Mammary epithelial cell (primary cell): ENCODE measurements around the gene CACYBP.

Experiments used
- EZH2 ChIP-seq: IDR thresholded peaks from 2 replicates; pipeline ENCODE4 v1.6.1; 2012; ENCODE audit warnings: low read length, inconsistent platforms, borderline replicate concordance
- TF ChIP-seq, protein P1 (sequence below), 2 donors: IDR thresholded peaks in 1 of 2; conservative IDR thresholded peaks in 1 of 2; 2 replicates each; pipeline ENCODE4 v1.5.1; 2011 to 2012; ENCODE audit warnings: inconsistent platforms in 2 of 2, low read length in 2 of 2, mild to moderate bottlenecking in 2 of 2, control low read depth in 1 of 2, low read depth in 1 of 2; ENCODE audit not compliant: insufficient read depth in 1 of 2; ENCODE audit errors: extremely low read depth in 1 of 2

DNA sequence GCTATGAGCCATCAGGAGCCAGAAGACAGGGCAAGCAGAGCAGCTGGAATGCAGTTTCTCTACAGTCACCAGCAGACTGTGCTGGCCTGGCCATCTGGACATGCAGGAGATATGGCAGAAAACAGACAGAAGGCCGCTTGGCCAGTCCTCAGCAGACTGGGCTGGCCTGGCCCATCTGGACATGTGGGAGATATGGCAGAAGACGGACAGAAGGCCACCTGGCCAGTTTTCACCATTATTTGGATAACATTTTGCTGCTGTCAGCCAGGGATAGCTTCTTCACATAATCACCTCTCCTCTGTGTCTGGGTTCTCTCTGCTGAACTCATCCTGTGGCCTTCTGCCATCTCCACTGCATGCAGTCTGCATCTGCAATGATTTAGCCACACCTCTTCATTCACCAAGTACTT lies 25.0 kb upstream of the CACYBP start:
- TF ChIP-seq, protein P1, sequence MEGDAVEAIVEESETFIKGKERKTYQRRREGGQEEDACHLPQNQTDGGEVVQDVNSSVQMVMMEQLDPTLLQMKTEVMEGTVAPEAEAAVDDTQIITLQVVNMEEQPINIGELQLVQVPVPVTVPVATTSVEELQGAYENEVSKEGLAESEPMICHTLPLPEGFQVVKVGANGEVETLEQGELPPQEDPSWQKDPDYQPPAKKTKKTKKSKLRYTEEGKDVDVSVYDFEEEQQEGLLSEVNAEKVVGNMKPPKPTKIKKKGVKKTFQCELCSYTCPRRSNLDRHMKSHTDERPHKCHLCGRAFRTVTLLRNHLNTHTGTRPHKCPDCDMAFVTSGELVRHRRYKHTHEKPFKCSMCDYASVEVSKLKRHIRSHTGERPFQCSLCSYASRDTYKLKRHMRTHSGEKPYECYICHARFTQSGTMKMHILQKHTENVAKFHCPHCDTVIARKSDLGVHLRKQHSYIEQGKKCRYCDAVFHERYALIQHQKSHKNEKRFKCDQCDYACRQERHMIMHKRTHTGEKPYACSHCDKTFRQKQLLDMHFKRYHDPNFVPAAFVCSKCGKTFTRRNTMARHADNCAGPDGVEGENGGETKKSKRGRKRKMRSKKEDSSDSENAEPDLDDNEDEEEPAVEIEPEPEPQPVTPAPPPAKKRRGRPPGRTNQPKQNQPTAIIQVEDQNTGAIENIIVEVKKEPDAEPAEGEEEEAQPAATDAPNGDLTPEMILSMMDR (conservative IDR thresholded peaks at IDR 0.05 in 1 of 2, IDR thresholded peaks at IDR 0.05 in 1 of 2; ENCODE audit: extremely low read depth in 1 of 2, insufficient read depth in 1 of 2, low read depth in 1 of 2, low read length in 2 of 2): no peak
- no peak for TF ChIP-seq EZH2
